HG02642 (cell line): ENCODE measurements around the gene ADAMTS12.

Experiments
- ATAC-seq: cut with Tn5 transposase; IDR thresholded peaks from one replicate; pipeline ENCODE4 v1.9.1; 2021; ENCODE audit warnings: mild to moderate bottlenecking; ENCODE audit not compliant: unreplicated experiment, poor library complexity

The ADAMTS12 gene

DNA sequence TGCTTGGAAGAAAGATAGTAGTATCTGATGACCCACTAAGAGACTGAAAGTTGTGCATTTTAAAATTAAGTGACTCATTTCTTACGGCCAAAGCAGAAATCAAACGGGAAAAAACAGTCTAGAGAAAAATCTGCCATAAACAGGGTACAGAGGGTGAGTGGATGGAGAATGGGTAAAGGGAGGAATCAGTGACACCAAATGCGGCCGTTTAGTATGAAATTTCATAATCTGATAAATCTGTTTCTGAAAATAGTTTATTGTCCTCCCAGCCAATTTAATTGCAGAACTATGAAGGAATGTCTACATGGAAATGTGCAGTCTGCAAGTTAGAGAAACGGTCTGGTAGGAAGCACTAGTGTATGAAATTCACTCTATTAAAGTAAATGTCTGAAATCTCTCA, 39.5 kb downstream of the ADAMTS12 start:
- no peak for ATAC-seq

DNA sequence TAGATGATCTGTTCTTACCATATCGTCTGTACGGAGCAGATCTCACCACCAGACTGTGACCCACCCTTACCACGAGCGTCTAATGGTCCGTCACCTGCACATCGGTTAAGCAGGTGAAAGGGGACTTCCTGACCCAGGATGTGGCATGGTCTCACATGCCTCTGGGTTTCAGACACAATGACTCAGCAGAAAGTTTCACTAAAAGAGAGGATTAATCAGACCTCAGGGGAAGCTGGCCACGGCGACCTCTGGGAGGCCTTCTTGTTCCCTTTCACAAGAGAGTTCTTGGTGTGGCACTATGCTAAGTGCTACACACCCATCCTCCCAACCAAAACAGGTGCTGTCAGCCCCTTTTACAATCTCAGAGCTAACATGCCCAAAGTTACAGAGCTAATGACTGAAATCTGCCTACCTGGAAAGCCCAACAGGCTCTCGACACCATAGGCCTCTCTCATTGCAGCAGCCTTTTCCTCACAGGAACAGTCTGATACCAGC, 41.6 kb downstream of the ADAMTS12 start:
- ATAC-seq, result peak; percentile 95

DNA sequence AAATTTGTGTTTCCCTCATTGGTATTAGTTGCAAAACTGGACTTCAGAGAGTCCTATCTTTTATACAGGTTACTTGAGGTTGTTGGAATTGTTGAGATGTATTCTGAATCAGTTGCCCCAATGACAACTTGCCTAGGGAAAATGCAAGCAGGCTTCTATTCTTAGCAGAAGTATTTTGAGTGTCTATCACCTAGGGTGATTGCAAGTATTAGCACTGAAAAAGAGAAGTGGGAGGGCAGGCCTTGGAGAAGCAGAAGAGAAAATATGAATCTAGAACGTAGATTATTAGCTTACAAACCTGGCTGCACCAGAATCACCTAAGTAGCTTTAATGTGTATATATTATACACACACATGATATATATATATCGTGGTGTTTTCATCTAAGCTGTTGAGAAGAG, 43.2 kb downstream of the ADAMTS12 start:
- peak; percentile 31 for ATAC-seq

DNA sequence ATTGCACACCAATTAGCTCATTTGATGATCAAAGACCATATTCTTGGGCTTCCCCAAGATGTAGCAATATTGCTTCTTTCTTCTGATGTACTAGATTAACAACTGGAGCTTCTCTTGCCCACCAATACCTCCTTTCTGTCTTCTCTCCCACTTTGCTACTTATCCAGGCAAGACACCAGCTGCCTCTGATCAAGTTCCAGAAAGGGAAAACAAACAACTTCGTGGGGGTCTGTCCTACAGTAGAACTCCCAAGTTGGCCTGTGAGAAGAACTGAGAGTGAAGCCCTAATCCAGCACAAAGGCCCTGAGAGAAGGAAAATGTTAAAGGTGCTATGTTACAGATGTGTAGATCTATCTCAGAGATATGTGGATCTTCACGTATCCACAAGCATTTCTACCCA, 44.9 kb downstream of the ADAMTS12 start:
- ATAC-seq, result no peak

DNA sequence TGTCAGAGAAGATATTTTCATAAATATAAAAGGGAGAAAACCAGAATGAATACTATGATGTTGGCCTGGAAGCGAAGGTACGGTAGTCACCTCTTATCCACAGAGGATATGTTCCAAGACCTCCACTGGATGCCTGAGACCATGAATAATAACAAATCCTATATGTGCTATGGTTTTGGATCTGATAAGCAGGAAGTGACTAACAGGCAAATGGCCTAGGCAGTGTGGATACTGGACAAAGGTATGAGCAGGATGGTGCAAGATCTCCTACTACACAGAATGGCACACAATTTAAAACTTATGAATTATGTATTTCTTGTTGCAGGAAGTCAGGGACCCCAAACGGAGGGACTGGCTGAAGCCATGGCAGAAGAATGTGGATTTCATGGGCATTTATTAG, 48.2 kb downstream of the ADAMTS12 start:
- ATAC-seq, result no peak

DNA sequence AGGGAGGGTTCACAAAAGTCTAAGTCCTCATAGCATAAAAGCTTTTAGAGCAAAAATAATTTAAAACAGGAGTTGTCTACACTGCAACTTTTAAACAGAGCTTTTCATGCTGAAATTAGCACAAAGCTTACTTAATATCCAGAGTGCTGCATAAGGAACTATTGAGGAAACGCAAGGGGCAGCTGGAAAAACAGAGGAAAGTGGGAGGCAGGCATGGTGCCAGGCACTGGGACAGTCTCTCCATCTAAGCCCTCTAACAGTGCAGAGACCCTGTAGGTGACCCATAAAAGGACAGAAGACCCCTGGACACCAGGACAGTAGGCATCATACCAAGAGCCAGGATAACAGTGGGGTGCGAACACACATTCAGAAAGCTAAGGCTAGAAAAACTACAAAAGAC, 49.3 kb downstream of the ADAMTS12 start:
- ATAC-seq, result no peak

DNA sequence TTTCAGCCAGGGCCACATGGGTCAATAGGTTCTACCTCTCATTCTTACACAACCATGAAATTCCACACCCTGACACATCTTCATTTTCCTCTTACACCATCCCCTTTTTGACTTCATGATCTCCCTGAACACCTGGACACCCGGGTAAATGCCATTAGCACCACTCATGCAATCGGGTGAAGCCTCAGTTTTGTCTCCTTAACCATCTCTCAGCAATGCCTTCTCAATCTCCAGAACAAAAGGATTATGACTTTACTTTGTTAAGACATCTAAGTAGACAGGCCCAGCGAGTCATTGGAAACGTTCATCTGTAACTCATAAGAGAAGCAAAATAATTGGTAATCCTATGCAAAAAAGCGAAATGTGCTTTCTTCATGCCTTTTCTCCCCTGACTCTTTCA, 49.9 kb downstream of the ADAMTS12 start:
- no peak for ATAC-seq

DNA sequence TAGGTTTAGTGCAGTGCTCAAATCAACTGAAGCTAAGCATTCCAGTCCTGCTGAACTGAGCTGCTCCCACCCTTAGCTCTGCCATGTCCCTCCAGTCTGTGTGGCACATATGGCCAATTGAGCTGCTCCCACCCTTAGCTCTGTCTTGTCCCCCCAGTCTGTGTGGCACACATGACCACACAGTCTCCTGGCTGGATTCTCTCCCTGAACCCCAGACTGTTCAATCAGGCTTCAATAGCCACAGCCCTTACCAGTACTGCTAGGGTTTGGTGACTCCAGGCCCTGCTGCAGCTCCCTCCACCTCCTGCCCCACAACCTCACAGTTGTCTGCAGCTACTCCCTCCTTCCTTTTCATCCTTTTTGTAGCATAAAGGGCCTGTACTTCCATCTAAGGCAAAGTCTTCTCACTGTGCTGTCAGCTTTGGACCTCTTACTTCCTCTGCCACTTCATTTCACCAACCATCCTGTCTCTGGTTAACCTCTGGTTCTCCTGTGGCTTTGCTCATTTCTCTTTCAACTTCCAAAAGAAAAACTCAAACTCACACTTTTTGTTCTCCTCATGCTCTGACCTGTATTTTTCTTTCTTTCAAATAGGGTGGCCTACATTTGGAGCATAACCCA, 50.8 kb downstream of the ADAMTS12 start:
- peak; percentile 82 for ATAC-seq

DNA sequence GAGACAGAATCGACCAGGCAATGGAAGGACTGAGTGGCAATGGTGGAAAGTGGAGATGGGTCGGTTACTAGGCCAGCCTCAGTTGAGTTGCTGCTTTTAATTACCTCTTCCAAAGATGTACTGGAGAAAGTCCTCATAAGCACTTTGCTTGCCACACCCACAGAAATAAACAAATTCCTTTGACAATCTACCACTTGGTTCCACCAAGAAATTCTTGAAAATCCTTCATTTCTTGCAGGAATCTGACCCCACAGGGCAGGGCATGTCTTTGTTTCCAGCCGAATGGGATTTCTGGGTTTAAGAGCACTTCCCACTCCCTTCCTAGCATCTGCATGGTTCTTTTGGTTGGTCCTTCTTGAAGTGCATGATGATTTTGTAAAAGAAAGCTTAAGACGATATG, 54.5 kb downstream of the ADAMTS12 start:
- no peak for ATAC-seq

DNA sequence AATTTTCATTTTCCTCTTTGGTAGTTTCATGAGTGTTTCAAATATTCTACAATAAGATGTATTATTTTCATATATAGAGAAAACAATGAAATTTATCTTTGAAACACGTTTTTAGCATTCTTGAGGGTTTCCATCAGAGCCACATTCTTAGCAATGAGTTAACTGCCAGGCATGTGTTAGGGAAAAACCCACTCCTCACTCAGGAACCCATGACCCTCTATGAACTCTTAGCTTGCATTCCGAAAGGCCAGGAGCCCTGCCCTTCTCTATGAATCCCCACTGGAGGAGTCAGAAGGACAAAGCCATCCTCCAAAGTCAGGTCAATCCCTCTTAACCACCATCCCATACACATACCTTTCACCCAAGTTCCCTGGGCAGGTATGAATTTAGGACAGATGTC, 57.5 kb downstream of the ADAMTS12 start:
- no peak for ATAC-seq

DNA sequence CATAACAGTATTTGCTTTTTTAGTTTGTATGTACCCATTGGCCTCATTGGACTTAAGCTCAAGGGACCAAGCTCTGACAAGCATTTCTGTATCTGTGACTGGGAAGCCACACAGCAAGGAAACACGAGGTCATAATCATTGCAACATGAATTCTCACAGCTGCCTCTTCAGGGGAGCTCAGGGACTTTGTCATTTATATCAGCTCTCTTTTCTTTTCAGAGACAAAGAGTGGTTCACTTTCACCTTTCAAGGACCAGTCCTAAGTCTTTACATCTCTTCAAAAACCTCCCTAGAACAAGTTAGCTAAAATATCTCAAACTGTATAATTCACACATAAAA, 58.6 kb downstream of the ADAMTS12 start:
- ATAC-seq, result no peak

DNA sequence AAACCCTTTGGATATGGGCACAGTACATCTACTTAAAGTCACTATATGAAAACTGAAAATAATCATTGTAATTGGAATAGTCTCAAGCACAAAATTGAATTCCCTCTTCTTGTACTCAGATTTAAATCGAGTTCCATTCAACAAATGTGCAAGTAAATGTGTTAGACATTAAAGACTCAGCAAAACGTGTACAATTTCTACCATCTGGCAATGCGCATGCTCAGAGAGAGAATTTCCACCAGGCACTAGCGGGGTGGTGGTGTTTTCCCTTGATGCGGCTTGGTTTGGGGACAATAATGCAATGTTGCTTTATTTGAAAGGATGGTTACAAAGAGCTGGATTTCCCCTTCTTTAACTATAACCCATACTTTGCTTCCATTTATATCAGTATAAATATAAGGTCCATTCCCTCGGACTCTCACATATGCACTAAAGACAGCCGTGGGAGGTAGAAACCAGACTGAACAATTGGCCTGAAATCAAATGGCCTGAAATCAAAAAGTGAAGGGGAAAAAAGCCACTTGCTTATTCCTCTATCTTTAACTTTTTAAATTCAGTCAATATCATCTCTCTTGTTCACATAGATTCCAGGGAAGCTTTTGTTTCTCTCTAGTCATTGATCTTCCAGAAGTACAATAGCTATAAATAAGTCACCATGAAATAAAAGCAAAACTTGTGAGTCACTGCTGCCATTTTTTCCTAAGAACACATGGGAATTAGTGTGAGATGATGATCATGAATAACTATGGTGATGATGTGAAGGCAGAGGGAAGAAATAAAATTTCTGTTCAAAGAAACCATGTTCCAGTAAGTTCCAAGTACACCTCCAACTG, 59.2 kb downstream of the ADAMTS12 start:
- ATAC-seq, result no peak

DNA sequence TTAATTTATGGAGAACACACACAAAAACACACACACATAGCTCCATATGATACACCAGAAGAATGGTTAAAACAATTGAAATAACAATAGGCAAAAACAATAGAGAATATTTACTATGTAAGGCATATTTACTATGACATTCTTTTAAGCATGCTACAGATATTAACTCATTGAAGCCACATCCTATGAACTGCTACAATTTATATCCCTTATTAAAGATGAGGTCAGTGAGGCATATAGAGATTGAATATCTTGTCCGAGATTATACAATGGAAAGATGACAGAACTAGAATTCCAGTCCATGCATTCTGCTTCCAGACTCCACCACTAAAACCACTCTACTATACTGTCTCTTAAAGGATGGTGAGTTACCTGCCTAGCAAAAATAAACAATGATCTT, 60.7 kb downstream of the ADAMTS12 start:
- ATAC-seq, result no peak

DNA sequence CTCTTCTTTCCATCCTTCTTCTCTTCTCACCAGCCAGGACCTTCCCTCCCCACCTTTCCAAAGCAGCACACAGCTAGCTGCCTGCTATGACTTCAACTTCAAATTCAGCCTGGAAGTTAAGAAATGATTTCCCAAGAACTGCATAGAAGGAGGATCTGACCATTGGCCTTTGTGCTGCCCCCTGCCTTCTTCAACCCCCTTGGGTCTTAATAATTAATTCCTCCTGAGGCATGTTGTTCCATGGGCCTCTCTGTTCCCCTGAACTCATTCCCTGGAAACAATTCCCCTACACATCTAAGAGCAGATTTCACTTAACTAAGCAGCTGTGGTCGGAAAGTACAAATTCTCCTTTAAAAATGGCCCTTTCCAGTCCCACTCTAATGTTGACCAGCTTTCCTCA, 62.4 kb downstream of the ADAMTS12 start:
- no peak for ATAC-seq

DNA sequence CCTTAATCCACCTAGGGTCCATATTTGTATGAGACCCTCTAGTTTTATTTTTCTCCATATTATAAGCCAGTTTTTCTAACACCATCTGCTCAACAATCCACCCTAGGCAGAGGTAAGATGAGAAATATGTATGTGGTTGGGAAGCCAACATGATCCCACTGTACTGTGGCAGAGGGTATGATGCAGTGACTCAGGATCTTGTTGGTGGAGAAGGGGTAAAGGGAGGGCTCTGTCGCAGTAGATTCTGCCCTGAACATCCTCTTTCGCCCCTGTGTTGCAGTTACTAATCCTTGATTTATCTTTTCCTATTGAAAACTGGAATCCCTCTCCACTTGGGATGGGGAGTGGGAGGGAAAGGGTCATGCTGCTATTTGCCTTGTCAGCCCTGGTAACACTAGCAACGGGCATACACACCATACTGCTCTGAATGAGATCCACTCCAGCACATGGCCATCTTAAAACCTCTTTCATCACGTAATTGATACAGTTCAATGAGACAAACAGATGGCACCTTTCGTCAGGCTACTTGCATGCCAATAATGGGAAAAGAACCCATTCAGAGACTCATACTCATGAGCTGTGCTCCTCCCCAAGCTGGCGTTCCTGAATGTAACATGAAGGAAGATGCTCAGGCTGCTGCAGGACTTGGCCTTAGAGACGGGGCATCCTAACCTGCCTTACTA, 63.0 kb downstream of the ADAMTS12 start:
- ATAC-seq, result no peak

DNA sequence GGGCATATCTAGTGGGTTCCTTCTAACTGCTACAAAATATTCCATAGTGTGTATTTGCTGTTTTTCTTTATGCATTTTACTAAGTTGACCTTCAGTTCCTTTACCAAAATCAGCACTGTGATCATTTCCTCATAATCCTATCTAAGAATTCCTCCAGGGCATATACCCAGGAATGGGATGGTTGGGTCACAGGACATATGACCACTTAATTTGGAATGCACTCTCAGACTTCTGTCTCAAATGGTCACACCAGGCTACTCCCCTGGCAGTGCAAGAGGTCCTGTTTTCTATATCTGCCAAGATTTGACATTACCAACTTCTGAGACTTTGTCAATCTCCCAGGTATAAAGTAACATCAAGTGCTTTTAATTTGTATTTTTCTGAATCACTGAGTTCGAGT, 63.9 kb downstream of the ADAMTS12 start:
- no peak for ATAC-seq

DNA sequence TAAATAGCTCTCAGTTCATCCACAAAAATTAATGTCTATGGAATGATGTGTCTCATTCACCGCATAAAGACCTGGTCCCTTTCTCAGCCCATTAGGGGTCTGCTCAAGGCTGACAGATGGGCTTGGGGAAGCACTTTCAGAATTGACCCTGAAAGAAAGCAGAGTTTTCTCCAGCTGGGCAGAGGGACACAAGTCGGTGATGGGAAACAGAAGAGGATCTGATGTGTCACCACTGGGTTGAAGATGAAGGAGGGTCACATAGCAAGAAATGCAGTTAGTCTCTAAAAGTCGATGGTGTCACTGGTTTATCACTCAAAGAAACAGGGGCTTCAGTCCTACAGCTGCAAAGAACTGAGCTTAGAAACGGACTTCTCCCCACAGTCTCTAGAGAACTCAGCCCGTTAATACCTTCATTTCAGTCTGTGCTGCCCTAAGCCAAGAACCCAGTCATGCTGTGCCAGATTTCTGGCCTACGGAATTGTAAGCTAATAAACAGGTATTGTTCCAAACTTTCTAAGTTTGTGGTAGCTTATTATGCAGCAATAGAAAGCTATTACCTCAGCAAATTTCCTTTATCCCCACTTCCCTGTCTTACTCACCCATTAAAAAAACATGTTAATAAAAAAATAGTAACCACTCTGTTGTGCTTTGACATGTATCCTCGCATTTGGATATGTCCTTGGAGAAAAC, 64.6 kb downstream of the ADAMTS12 start:
- ATAC-seq, result no peak

DNA sequence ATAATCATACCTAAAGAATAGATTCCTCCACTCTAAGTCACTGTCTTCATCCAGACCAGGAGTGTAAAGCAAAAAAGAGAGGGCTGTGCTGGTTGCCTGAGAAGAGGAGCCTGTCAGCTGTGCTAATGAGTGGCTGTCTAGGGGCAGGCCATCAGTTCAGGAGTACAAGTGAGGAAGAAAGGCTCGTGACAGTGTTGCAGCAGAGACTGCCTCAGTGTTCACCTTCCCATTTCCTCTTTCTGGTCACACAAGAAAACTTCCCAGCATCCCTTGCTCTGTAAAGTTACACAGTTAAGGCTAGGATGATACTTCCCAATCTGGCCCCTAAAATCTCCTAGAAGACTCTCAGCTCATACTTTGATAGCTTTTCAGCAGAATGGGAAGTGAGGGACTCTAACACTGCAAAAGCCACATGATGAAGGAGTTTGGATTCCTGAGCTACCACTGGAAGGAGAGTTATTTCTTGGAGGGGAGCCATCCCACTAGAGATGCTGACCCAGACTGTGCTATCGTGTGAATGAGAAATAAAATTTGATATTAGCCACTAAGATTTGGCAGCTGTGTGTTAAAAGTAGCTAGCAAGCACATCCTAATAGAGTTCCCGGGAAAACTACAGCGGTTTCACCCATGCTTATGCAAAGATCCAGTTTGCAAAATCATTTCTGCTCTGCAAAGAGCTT, 67.1 kb downstream of the ADAMTS12 start:
- peak; percentile 88 for ATAC-seq

DNA sequence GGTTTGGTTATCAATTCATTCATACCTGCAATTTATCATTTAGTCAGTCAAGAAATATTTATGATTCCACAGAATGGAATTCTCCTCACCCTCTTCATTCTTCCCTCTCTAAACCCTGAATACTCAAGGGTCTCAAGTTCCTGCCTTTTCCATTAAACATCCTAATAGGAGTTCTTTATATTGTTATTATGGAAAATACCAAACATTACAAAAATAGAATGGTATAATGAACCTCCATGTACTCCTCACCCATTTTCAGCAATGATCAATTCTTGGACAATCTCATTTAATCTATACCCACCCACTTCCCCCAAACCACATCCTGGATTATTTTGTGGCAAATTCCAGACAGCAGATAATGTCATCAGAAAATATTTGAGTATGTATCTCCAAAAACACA, 74.5 kb downstream of the ADAMTS12 start:
- ATAC-seq, result no peak

DNA sequence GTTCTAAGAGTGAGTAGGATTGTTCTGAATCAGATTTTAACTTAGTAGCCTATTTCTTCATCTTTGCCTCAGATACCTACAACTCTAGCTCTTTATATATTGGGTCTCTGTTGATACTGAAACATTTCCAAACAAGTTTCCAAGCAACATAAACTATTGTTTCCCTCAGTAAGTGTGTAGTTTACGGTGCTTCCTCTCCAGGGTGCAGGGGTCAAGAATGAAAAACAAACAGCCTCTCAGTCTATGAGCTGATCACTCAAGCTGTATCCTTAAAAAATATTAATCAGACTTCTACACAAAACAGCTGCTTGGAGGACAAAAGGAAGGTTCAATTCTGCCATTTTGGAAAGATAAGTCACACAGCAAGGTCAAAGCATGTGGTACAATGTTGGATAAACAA, 75.0 kb downstream of the ADAMTS12 start:
- no peak for ATAC-seq
